HuH-7 (cell line): Measurements from ENCODE around the gene OR13J1.
"Not testable (repeated sequence)": the region's sequence is repeated elsewhere in the genome, so short reads cannot be mapped to it uniquely, and the experiment has no call there.

ENCODE experiments used
- DNase-seq: peaks from one replicate; pipeline ENCODE4 v3.0.0; 2011; ENCODE audit warnings: low spot score

OR13J1 gene

GRCh38 chr9:35870351-35870923, at the start of gene OR13J1:
OR13J1 (minus strand) TSS chr9:35870401; CDS start chr9:35870401, 0 bp downstream.
- no peak for DNase-seq

DNA sequence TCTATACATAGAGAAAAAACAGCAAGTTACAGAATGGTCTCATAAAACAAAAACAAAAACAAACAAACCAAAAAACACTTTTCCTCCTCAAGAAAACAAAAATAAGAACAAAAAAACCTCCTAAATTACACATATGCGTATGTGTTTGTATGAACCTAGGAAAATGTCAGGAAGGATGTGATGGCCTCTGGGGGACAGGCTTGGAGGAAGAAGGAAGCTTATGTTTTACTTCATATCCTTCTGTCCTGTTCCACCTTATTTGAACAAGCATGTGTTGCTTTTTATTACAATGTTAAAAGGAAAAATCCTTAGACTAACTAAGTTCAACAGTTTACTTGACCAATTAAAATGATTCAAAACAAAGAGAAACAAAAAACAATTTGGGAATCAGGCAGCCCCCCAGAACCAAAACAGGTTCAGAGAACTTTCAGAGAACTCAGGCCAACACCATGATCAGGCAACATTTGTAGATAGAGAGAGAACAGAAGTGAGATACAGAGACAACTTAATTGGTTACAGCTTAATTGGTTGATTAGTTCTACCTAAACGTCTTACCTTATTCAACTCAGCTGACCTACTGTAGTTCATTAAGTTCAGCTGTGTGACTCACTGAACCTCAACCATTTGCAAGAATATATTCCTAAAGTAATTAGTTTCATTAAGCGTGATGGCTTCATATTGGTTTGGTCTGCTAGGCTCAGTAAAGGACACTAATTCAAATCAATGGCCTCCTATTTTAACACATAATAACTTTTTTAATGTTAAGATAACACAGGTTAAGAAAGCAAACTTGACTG, 49.2 kb upstream of the OR13J1 start:
- DNase-seq, result no peak

DNA sequence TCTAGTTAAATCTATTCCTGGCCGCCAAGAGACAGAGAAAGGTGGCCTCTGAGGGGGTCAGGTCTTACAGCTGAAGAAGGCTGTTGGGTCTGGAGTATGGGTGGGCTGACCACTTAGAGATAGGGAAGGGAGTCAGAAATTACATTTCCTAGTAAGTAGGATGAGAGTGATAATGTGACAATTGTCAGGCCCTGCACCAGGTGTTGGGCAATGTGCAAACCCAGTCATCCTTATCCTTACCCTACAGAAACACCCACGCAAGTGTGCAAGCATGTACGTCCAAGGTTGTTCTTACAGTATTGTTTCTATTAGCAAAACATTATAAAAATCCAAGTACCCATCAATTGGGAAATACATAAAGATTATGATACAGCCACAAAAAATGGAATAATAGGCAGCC, 48.6 kb upstream of the OR13J1 start:
- DNase-seq, result no peak

GRCh38 chr9:35917261-35917660, 47.1 kb upstream of the OR13J1 start:
- DNase-seq, result no peak

- DNase-seq, result no peak
Measured at GRCh38 chr9:35915681-35916294, 45.6 kb upstream of the OR13J1 start.

DNA sequence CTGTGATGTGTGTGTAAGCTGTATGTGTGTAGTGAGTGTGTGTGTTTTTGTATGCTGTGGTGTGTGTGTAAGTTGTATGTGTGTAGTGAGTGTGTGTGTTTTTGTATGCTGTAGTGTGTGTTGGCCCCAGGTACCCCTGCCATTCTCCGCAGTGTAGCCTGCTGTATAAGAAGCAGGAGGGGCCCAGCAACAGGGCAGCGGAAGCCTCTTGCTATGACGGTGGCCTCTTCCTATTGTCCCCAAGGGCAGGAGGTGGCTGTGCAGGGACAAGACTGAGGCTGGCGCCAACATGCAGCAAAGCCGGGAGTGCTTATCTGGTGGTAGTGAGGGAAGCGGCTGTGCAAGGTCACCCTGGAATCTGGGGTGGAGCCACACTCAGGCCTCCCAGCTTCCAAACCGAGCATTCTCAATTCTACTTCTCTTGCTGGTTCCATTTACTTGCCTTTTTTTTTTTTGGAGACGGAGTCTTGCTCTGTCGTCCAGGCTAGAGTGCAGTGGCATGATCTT, 44.2 kb upstream of the OR13J1 start:
- peak; percentile 64 for DNase-seq

GRCh38 chr9:35913429-35913828, 43.2 kb upstream of the OR13J1 start:
- DNase-seq, result not testable (repeated sequence)

- DNase-seq, result no peak
Measured at GRCh38 chr9:35912791-35913400, 42.7 kb upstream of the OR13J1 start.

DNA sequence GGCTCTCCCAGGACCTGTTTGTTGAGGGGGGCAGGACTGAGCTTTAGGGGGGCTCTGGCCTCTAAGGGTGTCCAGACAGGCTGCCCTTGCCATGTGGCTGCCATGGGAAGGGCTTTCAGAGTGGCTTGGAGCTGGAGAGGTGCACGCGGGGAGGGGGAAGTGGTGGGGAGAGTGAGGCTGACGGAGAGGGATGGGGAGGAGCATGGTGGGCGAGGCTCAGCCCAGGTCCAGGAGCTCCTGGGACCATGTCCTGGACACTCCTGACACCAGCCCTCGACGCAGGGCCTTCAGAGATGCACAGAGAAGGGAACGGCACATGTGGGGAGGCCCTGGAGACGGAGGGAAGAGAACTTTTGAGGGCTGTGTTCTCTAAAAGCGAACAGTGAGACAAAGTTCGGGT, 41.5 kb upstream of the OR13J1 start:
- DNase-seq, result no peak

- peak; percentile 59 for DNase-seq
Measured at GRCh38 chr9:35910613-35911359, 40.6 kb upstream of the OR13J1 start.

GRCh38 chr9:35909687-35910612, 39.7 kb upstream of the OR13J1 start:
- no peak for DNase-seq

- no peak for DNase-seq
Measured at GRCh38 chr9:35909274-35909673, 39.1 kb upstream of the OR13J1 start, which contains the start of gene SPAAR. SPAAR (plus strand) TSS chr9:35909490; CDS start chr9:35910464, 974 bp downstream.

GRCh38 chr9:35908504-35909125, 38.4 kb upstream of the OR13J1 start:
- DNase-seq, result no peak

- peak; percentile 62 for DNase-seq
Measured at GRCh38 chr9:35907711-35908503, 37.7 kb upstream of the OR13J1 start.

- no peak for DNase-seq
Measured at GRCh38 chr9:35906923-35907699, 36.9 kb upstream of the OR13J1 start.

DNA sequence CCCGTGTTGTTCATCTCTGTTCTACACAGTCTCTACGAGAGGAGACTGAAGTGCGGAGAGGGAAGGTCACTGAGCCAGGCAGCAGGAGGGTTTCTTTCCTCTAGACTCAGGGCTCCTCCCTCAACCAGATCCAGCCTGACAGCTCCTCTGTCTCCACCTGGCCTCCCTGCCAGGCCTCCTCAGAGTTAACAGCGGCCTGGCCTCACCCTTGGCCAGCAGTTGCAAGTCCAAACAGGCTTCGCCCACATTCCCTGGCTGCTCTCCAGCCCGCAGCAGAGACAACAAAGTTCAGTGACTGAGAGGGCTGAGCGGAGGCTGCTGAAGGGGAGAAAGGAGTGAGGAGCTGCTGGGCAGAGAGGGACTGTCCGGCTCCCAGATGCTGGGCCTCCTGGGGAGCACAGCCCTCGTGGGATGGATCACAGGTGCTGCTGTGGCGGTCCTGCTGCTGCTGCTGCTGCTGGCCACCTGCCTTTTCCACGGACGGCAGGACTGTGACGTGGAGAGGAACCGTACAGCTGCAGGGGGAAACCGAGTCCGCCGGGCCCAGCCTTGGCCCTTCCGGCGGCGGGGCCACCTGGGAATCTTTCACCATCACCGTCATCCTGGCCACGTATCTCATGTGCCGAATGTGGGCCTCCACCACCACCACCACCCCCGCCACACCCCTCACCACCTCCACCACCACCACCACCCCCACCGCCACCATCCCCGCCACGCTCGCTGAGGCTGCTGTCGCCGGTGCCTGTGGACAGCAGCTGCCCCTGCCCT, 35.9 kb upstream of the OR13J1 start, which contains the start of gene HRCT1:
Gene HRCT1, plus strand, starts transcription at position 291 of the 768 bp plus-strand sequence. Its CDS starts 86 bp downstream, at position 377.
- peak; percentile 71 for DNase-seq

- DNase-seq, result no peak
Measured at GRCh38 chr9:35905051-35905781, 35.0 kb upstream of the OR13J1 start.
